ENCODE data around the gene RUNX3. TPM values are rescaled to one million over a fixed set of nuclear protein-coding genes. Genes with fewer than 3 reads are reported as not detected.

The RUNX3 gene
- total and polyA plus RNA-seq, 4 donors = 0.43 to 1.1 (median 0.88) TPM

- no peak overlapping the region for H3K27ac ChIP-seq (ENCODE audit: low read depth in 1 of 2, low read length in 2 of 2)
- WGBS = 25% methylated on average over 21 of the region's 21 CpGs
- no peaks in the 10 kb centered on the region for H3K36me3 ChIP-seq (ENCODE audit: control insufficient read depth in 4 of 4, insufficient read depth in 3 of 4, low read depth in 1 of 4, low read length in 3 of 4)
- peaks cover 0 to 23% (median 9%) of the 10 kb centered on the region in 4 donors for H3K27me3 ChIP-seq (ENCODE audit: control insufficient read depth in 4 of 4, insufficient read depth in 4 of 4, low read length in 3 of 4)
- no peak for DNase-seq (ENCODE audit: low spot score)
- no peak for TF ChIP-seq CTCF (IDR thresholded peaks at IDR 0.05; ENCODE audit: low read depth, low read length, missing input control)
- no peak for TF ChIP-seq ATF3 (IDR thresholded peaks at IDR 0.05)
- no peak for TF ChIP-seq JUND (IDR thresholded peaks at IDR 0.05)
- TF ChIP-seq RXRA (IDR thresholded peaks at IDR 0.05) = no peak
- TF ChIP-seq, protein P1, sequence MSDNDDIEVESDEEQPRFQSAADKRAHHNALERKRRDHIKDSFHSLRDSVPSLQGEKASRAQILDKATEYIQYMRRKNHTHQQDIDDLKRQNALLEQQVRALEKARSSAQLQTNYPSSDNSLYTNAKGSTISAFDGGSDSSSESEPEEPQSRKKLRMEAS (IDR thresholded peaks at IDR 0.05) = no peak
- no peak for TF ChIP-seq FOXA2 (IDR thresholded peaks at IDR 0.05)
- no peak for TF ChIP-seq FOXA1 (IDR thresholded peaks at IDR 0.05)
- TF ChIP-seq HNF4G (IDR thresholded peaks at IDR 0.05) = no peak
- TF ChIP-seq, protein P2, sequence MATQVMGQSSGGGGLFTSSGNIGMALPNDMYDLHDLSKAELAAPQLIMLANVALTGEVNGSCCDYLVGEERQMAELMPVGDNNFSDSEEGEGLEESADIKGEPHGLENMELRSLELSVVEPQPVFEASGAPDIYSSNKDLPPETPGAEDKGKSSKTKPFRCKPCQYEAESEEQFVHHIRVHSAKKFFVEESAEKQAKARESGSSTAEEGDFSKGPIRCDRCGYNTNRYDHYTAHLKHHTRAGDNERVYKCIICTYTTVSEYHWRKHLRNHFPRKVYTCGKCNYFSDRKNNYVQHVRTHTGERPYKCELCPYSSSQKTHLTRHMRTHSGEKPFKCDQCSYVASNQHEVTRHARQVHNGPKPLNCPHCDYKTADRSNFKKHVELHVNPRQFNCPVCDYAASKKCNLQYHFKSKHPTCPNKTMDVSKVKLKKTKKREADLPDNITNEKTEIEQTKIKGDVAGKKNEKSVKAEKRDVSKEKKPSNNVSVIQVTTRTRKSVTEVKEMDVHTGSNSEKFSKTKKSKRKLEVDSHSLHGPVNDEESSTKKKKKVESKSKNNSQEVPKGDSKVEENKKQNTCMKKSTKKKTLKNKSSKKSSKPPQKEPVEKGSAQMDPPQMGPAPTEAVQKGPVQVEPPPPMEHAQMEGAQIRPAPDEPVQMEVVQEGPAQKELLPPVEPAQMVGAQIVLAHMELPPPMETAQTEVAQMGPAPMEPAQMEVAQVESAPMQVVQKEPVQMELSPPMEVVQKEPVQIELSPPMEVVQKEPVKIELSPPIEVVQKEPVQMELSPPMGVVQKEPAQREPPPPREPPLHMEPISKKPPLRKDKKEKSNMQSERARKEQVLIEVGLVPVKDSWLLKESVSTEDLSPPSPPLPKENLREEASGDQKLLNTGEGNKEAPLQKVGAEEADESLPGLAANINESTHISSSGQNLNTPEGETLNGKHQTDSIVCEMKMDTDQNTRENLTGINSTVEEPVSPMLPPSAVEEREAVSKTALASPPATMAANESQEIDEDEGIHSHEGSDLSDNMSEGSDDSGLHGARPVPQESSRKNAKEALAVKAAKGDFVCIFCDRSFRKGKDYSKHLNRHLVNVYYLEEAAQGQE (IDR thresholded peaks at IDR 0.05) = no peak
- no peak for TF ChIP-seq RAD21 (IDR thresholded peaks at IDR 0.05)
- TF ChIP-seq HNF4A (conservative IDR thresholded peaks at IDR 0.05) = no peak
- TF ChIP-seq, protein P3, sequence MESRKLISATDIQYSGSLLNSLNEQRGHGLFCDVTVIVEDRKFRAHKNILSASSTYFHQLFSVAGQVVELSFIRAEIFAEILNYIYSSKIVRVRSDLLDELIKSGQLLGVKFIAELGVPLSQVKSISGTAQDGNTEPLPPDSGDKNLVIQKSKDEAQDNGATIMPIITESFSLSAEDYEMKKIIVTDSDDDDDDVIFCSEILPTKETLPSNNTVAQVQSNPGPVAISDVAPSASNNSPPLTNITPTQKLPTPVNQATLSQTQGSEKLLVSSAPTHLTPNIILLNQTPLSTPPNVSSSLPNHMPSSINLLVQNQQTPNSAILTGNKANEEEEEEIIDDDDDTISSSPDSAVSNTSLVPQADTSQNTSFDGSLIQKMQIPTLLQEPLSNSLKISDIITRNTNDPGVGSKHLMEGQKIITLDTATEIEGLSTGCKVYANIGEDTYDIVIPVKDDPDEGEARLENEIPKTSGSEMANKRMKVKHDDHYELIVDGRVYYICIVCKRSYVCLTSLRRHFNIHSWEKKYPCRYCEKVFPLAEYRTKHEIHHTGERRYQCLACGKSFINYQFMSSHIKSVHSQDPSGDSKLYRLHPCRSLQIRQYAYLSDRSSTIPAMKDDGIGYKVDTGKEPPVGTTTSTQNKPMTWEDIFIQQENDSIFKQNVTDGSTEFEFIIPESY (IDR thresholded peaks at IDR 0.05) = no peak
- TF ChIP-seq GABPA (IDR thresholded peaks at IDR 0.05 in 1 of 2, conservative IDR thresholded peaks at IDR 0.05 in 1 of 2) = no peak
- TF ChIP-seq EGR1 (IDR thresholded peaks at IDR 0.05; ENCODE audit: low read depth in 2 of 2) = no peak
- TF ChIP-seq SP1 (IDR thresholded peaks at IDR 0.05) = no peak
- no peak for TF ChIP-seq NR2F2 (IDR thresholded peaks at IDR 0.05)
- no peak for TF ChIP-seq YY1 (IDR thresholded peaks at IDR 0.05)
- no peak for TF ChIP-seq TAF1 (conservative IDR thresholded peaks at IDR 0.05)
- no peaks in the 10 kb centered on the region for H3K9me3 ChIP-seq (ENCODE audit: control insufficient read depth in 4 of 4, low read length in 3 of 4)
- H3K9ac ChIP-seq (ENCODE audit: low read depth in 1 of 2, low read length in 2 of 2) = no peak overlapping the region
- H3K4me3 ChIP-seq (ENCODE audit: low read depth in 1 of 3, low read length in 3 of 3) = no peak overlapping the region
- peaks cover 3 to 32% (median 18%) of the 10 kb centered on the region in 4 donors for H3K4me1 ChIP-seq (ENCODE audit: control insufficient read depth in 4 of 4, insufficient read depth in 4 of 4, low read length in 3 of 4)
Observed at GRCh38 chr1:24931146-24931467, 1.0 kb upstream of the RUNX3 start.
